ENCODE data around the gene WNT3A. TPM values are rescaled to one million over a fixed set of nuclear protein-coding genes. Genes with fewer than 3 reads are reported as not detected.

Gene WNT3A
- total and polyA plus RNA-seq, 4 donors, result 0.06 TPM; not detected in 3

DNA sequence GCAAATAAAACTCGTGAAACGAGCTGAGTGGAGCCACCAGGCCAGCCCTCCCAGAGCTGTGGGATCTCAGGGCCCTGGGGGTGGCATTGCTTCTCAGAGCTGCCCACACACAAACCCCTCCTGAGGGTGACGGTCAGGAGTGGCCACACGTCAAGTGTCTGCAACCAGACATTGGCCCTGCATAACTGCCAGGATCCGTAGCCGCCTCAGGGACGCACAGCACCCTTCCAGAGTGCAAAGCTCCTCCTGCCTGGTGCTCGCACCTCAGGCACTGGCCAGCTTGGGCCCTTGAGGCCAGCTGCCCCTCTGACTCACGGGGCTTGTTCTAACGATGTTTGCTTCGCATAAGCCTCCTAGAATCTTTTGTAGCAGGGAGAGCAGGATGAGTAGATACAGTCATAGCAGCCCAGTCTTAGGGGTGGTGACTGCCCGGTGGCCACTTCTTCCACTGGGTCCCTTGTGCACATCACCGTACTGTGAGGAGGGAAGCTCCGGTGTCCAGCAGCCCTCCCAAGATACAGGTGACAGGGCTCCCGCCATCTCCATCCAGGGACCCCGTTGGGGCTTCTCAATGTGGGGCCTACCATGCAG lies 5.0 kb downstream of the WNT3A start:
- no peaks in the 10 kb centered on the region for H3K9me3 ChIP-seq (ENCODE audit: control insufficient read depth, insufficient read depth, low read length)
- H3K36me3 ChIP-seq (ENCODE audit: control insufficient read depth, insufficient read depth, low read length), result no peaks in the 10 kb centered on the region
- DNase-seq (ENCODE audit: low read depth in 4 of 6, low spot score in 6 of 6), result no peak
- WGBS (ENCODE audit: insufficient coverage), result 74% methylated on average over 15 of the region's 16 CpGs
- H3K4me3 ChIP-seq (ENCODE audit: low read depth, low read length), result no peak overlapping the region
- no peak overlapping the region for H3K27ac ChIP-seq (ENCODE audit: low read depth, low read length)
- peaks cover 15% of the 10 kb centered on the region for H3K4me1 ChIP-seq (ENCODE audit: control insufficient read depth, insufficient read depth, low read length)
- peaks cover 37% of the 10 kb centered on the region for H3K27me3 ChIP-seq (ENCODE audit: control insufficient read depth, insufficient read depth, low read length)

DNA sequence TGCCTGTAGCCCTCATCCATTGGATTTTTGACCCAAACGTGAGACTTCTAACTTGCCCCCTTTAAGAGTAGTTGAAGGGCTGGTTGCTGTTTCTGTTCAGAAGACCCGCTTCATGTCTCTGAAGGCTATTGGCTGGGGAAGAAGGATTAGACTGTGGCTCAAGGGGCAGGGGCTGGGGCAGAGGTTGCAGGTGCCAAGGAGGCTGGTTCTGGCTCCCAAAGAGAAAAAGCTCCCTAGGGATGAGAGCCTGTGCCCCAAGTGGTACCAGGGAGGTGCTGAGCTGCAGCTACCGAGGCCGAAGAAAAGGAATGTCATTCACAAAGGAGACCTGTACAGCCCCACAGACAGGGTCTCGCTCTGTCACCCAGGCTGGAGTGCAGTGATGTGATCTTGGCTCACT lies 5.8 kb downstream of the WNT3A start:
- no peaks in the 10 kb centered on the region for H3K9me3 ChIP-seq (ENCODE audit: control insufficient read depth, insufficient read depth, low read length)
- H3K27me3 ChIP-seq (ENCODE audit: control insufficient read depth, insufficient read depth, low read length), result peaks cover 30% of the 10 kb centered on the region
- H3K36me3 ChIP-seq (ENCODE audit: control insufficient read depth, insufficient read depth, low read length), result no peaks in the 10 kb centered on the region
- H3K4me3 ChIP-seq (ENCODE audit: low read depth, low read length), result no peak overlapping the region
- H3K4me1 ChIP-seq (ENCODE audit: control insufficient read depth, insufficient read depth, low read length), result peaks cover 15% of the 10 kb centered on the region
- no peak overlapping the region for H3K27ac ChIP-seq (ENCODE audit: low read depth, low read length)
- 86% methylated on average over 5 of the region's 5 CpGs for WGBS (ENCODE audit: insufficient coverage)
- no peak for DNase-seq (ENCODE audit: low read depth in 4 of 6, low spot score in 6 of 6)

DNA sequence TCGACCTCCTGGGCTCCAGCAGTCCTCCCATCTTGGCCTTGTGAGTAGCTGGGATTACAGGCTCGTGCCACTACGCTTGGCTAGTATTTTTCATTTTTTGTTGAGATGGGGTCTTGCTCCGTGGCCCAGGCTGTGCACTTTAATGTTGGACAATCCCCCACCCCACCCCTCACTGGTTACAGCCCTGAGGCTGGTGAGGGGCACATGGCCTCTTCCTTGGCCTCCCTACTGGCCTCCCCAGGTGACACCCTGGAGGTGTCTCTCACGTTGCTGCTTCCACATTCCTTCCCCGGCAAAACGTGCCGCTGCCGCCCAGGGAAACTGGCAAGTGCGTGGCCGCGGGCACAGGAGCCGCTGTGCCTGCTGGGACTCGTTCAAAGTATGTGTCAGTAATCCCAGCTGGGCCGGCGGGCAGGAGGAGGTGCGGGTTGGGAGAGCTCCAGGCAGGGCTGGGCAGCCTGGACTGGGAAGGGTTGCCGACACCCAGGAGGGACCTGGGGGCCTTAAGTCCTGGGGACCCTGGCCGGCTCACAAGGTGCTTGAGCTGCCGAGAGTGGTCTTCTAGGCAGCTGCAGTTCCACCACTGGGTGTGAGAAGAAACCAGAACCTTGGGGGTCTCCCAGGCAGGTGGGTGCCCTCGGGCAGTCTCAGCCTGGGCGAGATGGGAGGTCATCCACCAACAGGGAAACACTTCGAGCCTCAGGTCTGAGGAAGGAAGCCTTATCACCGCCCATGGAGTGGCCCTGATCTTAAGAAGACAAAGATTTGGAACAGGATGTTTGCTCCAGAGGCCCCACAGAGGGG lies 6.5 kb downstream of the WNT3A start:
- H3K36me3 ChIP-seq (ENCODE audit: control insufficient read depth, insufficient read depth, low read length), result no peaks in the 10 kb centered on the region
- no peak overlapping the region for H3K27ac ChIP-seq (ENCODE audit: low read depth, low read length)
- 86% methylated on average over 20 of the region's 24 CpGs for WGBS (ENCODE audit: insufficient coverage)
- H3K27me3 ChIP-seq (ENCODE audit: control insufficient read depth, insufficient read depth, low read length), result peaks cover 22% of the 10 kb centered on the region
- H3K4me3 ChIP-seq (ENCODE audit: low read depth, low read length), result no peak overlapping the region
- DNase-seq (ENCODE audit: low read depth in 4 of 6, low spot score in 6 of 6), result no peak
- H3K9me3 ChIP-seq (ENCODE audit: control insufficient read depth, insufficient read depth, low read length), result no peaks in the 10 kb centered on the region
- H3K4me1 ChIP-seq (ENCODE audit: control insufficient read depth, insufficient read depth, low read length), result peaks cover 10% of the 10 kb centered on the region

DNA sequence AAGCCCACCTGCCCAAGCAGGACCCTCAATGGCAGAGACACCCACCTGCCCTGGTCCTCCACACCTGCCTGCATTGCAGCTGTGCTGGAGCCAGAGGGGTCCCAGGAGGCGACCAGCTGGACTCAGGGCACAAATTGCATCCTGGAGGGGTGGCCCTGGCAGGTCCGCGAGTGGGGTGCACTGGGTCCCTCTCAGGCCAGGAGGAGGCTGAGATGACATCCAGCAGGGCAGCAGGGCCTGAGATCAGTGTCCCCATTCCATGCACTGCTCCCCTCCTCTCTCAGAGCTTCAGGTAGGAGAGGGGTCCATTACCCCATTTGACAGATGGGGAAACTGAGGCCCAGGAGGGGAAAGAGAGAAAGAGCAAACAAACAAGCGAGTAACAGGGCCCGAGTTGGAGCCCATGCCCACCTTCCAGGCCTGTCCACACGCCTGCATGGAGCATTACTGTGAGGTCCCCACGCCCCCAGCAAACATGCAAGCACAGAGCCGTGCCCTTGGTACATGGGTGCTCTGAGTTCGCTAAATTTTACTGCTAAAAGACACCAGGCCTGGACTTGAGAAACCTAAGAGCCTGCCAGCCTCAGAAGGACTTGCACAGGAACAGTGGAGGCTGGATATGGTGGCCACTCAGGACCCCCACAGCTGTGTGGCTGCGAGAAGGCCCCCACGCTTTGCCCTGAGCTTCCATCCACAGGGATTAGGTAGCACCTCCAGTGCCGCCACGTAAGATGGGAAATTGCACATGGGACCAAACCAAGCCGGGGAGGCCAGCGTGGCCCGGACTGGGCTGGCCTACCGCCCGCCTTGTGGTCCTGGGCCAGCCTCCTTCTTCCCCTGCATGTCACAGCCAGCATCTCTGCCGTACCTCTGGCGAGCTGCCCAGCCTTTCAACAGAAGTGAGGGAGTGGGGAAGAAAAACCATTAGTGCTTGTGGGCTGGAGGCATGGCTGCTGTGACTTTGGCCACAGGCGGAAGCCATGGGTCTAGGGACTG lies 7.4 kb downstream of the WNT3A start:
- Histone ChIP-seq H3K36me3 (ENCODE audit: control insufficient read depth, insufficient read depth, low read length) (no peaks in the 10 kb centered on the region), H3K27ac (ENCODE audit: low read depth, low read length) (no peak overlapping the region), H3K4me1 (ENCODE audit: control insufficient read depth, insufficient read depth, low read length) (peaks cover 5% of the 10 kb centered on the region), H3K4me3 (ENCODE audit: low read depth, low read length) (no peak overlapping the region), H3K27me3 (ENCODE audit: control insufficient read depth, insufficient read depth, low read length) (peaks cover 13% of the 10 kb centered on the region), H3K9me3 (ENCODE audit: control insufficient read depth, insufficient read depth, low read length) (no peaks in the 10 kb centered on the region)
- DNase-seq (ENCODE audit: low read depth in 4 of 6, low spot score in 6 of 6), result peak in 4 of 6 donors; percentile 20 to 84 (median 50)
- WGBS (ENCODE audit: insufficient coverage), result 67% methylated on average over 18 of the region's 21 CpGs

DNA sequence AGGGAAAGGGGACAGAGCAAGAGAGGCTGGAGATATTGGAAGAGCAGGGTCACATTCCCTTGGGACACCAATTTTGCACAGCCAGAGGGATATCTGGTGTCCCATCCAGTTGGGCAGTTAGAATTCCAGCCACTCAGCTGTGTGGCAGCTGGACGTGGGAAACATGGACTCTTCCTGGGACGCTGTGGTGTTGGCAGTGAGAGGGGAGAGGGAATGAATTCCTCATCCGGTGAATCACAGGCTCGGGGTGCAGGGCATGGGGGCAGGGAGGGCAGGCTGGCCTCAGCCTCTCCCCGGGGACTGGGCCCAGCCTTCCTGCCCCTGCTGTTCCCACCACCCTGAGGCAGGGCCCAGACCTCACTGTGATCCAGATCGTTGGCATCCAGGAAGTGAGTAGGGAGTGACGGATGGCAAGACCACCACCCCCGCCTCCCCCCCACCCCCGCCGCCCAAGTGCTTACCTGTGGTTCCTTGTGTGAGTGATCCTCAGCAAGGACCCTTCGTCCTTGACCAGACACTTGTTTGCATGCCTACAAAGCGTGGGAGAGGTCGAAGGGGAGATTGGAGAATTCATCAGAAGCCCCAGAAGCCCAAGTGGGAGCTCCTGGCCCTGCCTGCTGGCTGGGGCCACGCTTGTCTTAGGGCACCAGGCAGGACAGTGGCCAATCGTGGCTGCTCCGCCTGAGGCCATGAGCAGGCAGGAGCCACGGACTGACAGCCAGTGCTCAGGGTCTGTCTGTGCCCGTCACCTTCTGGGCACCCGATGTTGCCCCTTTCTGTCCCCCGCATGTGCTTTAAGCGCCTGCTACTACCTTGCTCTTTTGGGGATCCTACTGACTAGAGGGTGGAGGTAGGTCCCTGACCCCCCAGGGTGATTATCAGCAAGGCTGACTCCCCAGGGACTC lies 8.7 kb downstream of the WNT3A start:
- 78% methylated on average over 17 of the region's 21 CpGs for WGBS (ENCODE audit: insufficient coverage)
- Histone ChIP-seq H3K27ac (ENCODE audit: low read depth, low read length) (no peak overlapping the region), H3K4me3 (ENCODE audit: low read depth, low read length) (no peak overlapping the region), H3K4me1 (ENCODE audit: control insufficient read depth, insufficient read depth, low read length) (peaks cover 4% of the 10 kb centered on the region), H3K9me3 (ENCODE audit: control insufficient read depth, insufficient read depth, low read length) (no peaks in the 10 kb centered on the region), H3K36me3 (ENCODE audit: control insufficient read depth, insufficient read depth, low read length) (no peaks in the 10 kb centered on the region), H3K27me3 (ENCODE audit: control insufficient read depth, insufficient read depth, low read length) (peaks cover 1% of the 10 kb centered on the region)
- no peak for DNase-seq (ENCODE audit: low read depth in 4 of 6, low spot score in 6 of 6)

DNA sequence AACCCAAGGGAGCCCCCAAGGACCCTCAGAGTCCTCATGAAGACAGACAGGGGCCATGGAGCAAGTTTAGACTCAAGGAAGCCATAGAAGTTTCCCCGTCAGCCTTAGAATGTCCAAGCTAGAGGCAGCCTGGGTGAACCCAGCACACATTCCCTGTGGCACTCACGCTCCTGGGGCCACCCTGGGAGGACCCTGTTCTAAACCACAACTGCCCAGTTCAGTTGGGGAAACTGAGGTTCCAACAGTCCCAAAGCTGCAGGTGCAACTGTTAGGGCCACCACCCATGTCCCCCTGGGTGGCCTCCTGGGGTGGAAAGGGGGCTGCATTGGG lies 9.3 kb downstream of the WNT3A start:
- 93% methylated on average over 2 of the region's 2 CpGs for WGBS (ENCODE audit: insufficient coverage)
- DNase-seq (ENCODE audit: low read depth in 4 of 6, low spot score in 6 of 6), result no peak
- H3K4me3 ChIP-seq (ENCODE audit: low read depth, low read length), result no peak overlapping the region

DNA sequence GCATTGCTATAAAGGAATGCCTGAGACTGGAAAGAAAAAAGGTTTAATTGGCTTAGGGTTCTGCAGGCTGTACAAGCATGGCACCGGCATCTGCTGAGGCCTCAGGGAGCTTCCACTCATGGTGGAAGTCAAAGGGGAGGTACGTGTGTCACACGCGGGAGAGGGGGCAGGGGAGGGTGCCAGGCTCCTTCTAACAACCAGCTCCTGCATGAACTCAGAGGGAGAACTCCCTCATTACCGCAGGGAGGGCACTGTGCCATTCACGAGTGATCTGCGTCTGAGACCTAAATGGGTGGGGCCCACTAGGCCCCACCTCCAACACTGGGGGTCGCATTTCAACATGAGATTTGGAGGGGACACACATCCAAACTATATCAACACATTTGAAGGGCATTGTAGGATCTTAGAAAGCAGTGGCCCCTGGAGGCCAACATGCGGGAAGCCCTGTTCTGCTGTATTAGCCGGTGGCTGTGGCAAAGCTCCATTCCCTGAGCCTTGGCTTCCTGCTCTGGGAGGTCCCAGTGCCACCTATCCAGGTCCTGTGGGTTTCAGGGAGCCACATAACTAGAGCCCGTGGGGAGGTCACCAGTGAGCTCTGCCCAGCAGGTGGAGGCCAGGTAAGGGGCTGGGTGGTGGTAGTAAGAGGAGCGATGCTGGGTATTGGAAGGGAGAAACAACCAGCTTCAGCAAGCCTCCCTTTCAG lies 10.0 kb downstream of the WNT3A start:
- no peaks in the 10 kb centered on the region for H3K36me3 ChIP-seq (ENCODE audit: control insufficient read depth, insufficient read depth, low read length)
- no peaks in the 10 kb centered on the region for H3K9me3 ChIP-seq (ENCODE audit: control insufficient read depth, insufficient read depth, low read length)
- peaks cover 13% of the 10 kb centered on the region for H3K4me1 ChIP-seq (ENCODE audit: control insufficient read depth, insufficient read depth, low read length)
- no peaks in the 10 kb centered on the region for H3K27me3 ChIP-seq (ENCODE audit: control insufficient read depth, insufficient read depth, low read length)
- H3K27ac ChIP-seq (ENCODE audit: low read depth, low read length), result no peak overlapping the region
- no peak overlapping the region for H3K4me3 ChIP-seq (ENCODE audit: low read depth, low read length)
- 92% methylated on average over 5 of the region's 12 CpGs for WGBS (ENCODE audit: insufficient coverage)
- no peak for DNase-seq (ENCODE audit: low read depth in 4 of 6, low spot score in 6 of 6)

More for the DNA sequence above, 9.3 kb downstream of the WNT3A start:
- Histone ChIP-seq H3K36me3 (ENCODE audit: control insufficient read depth, insufficient read depth, low read length) (no peaks in the 10 kb centered on the region), H3K27ac (ENCODE audit: low read depth, low read length) (no peak overlapping the region), H3K9me3 (ENCODE audit: control insufficient read depth, insufficient read depth, low read length) (no peaks in the 10 kb centered on the region), H3K4me1 (ENCODE audit: control insufficient read depth, insufficient read depth, low read length) (peaks cover 7% of the 10 kb centered on the region), H3K27me3 (ENCODE audit: control insufficient read depth, insufficient read depth, low read length) (no peaks in the 10 kb centered on the region)

DNA sequence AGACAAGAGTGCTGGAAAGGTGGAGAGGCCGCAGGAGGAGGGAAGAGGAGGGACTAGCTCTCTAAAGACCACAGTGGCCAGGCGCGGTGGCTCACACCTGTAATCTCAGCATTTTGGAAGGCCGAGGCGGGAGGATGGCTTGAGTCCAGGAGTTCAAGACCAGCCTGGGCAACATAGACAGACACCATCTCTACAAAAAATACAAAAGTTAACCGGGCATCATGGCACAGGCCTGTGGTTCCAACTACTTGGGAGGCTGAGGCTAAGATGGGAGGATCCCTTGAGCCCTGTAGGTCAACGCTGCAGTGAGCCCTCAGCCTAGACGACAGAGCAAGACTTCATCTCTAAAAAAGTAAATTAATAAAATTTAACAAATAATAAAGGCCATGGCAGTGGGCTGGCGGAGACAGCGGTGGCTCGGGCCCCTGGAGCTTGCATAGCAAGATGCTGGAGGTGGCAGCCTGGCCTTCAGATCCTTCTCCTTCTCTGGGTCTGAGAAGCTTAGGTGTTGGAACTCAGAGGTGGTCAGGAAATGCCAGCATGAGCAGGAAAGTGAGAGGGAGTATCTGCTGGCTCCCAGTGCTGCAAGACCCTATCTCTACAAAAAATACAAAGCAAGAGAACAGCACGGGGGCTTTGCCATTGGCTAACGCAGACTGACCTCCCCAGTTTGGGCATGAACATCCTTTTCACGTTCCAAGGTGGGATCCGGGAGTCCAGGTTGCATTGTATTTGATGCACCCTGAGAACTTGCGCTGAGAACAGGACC lies 10.7 kb downstream of the WNT3A start:
- no peak for DNase-seq (ENCODE audit: low read depth in 4 of 6, low spot score in 6 of 6)
- 88% methylated on average over 12 of the region's 16 CpGs for WGBS (ENCODE audit: insufficient coverage)
- H3K9me3 ChIP-seq (ENCODE audit: control insufficient read depth, insufficient read depth, low read length), result no peaks in the 10 kb centered on the region

More for the DNA sequence above, 10.7 kb downstream of the WNT3A start:
- Histone ChIP-seq H3K36me3 (ENCODE audit: control insufficient read depth, insufficient read depth, low read length) (no peaks in the 10 kb centered on the region), H3K4me1 (ENCODE audit: control insufficient read depth, insufficient read depth, low read length) (peaks cover 13% of the 10 kb centered on the region), H3K4me3 (ENCODE audit: low read depth, low read length) (no peak overlapping the region), H3K27ac (ENCODE audit: low read depth, low read length) (no peak overlapping the region), H3K27me3 (ENCODE audit: control insufficient read depth, insufficient read depth, low read length) (no peaks in the 10 kb centered on the region)

Data from spinal cord (tissue), 10 donors.